ENCODE measurements around the gene REG1B.

The REG1B gene, protein sequence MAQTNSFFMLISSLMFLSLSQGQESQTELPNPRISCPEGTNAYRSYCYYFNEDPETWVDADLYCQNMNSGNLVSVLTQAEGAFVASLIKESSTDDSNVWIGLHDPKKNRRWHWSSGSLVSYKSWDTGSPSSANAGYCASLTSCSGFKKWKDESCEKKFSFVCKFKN

DNA sequence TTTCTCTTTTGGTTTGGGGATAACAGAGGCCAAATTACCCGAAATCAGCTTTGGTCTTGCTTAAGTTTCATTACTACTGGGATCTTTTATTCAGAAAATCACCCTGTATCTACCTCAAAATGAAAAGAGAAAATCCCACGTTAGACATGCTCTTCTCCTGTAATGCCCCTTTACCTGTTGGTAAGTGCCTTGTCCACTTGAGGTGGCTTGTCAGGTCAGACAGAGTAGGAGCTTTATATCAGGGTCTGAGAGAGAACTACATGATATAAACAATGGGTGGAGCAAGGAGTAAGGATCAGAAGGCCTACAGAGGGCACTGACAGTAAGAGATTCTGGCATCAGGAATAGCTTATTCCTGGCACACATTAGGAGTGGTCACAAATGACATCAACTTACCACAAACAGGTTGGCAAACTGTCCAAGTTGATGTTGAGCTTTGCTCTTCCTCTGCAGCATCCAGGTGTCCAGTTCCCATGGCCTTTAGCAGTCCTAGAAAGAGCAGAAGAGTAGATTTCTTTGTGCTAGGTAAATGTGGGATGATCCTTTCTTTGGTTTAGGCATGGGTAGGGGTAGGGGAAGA, at the start of gene REG1B:
Gene REG1B (minus strand): TSS at position 209 of the 580 bp plus-strand sequence. CDS start 381 bp downstream, outside the sequence.
- no peak for DNase-seq (ENCODE audit: low spot score)

DNA sequence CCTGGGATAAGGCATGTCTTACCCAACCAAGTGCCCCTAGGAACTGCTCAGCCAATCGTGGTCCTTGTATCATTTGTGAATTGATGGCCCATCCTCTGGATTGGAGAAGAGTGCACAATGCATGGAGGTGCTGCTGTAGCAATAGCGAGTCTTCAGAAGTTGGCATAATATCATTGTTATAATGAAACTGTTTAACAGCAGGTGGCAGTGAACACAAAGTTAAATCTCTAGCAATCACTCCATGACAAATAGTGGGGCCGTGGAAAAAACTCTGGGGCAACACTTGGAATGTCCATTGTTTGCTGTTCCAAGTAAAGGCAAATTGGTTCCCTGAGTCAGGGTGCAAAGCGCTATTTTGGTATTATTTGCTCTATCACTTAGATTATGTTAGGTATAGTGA, 43.9 kb upstream of the REG1B start:
- no peak for DNase-seq (ENCODE audit: low spot score)

DNA sequence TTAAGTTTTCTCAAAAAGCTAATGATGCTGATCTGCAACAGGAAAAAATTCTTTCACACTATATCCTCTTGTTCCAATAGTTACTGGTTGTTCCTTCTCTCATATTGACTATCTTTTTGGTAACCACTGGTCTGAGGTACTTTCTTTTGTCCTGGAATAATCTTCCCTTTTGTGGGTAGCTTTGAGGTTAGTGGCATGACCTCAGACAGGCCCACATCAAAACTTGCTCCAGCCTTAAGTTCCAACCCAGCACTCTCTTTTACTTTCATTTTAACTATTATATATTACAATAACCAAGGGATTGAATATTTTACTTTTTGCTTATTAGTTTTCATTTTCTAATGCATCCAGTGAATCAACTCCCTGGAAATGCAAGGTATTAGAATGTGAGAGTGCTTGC, 42.0 kb upstream of the REG1B start:
- DNase-seq (ENCODE audit: low spot score) = no peak

GRCh38 chr2:79129260-79129659, 41.5 kb upstream of the REG1B start:
- DNase-seq (ENCODE audit: low spot score) = no peak

GRCh38 chr2:79128406-79128805, 40.6 kb upstream of the REG1B start:
- DNase-seq (ENCODE audit: low spot score) = no peak

GRCh38 chr2:79125721-79125985, 37.9 kb upstream of the REG1B start:
- no peak for DNase-seq (ENCODE audit: low spot score)

GRCh38 chr2:79124907-79125720, 37.3 kb upstream of the REG1B start:
- no peak for DNase-seq (ENCODE audit: low spot score)

GRCh38 chr2:79122676-79123075, 34.9 kb upstream of the REG1B start:
- DNase-seq (ENCODE audit: low spot score) = no peak

DNA sequence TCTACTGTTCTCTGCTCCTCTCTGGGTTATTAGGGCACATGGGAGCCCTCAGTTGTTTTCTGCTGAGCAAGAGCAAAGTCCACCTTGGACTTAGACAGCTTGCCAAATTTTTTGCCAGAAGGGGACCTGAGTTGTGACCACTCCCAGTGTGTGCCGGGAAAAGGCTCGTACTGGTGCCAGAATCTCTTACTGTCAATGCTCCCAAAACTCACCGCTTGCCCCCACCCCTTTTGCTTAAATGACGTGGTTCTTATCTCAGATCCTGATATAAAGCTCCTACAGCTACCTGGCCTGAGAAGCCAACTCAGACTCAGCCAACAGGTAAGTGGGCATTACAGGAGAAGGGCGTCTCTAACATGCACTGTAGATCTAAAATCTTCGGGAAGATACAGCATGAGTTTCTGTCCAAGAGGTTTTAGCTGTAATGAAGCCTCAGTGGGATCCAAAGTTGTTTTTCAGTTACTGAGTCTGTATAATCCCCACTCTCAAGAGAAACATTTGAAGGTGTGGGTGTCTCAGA, 32.5 kb upstream of the REG1B start, which contains the start of gene REG1A:
Gene REG1A (plus strand): TSS at position 295 of the 520 bp plus-strand sequence. CDS start 374 bp downstream, outside the sequence.
- DNase-seq (ENCODE audit: low spot score) = no peak

DNA sequence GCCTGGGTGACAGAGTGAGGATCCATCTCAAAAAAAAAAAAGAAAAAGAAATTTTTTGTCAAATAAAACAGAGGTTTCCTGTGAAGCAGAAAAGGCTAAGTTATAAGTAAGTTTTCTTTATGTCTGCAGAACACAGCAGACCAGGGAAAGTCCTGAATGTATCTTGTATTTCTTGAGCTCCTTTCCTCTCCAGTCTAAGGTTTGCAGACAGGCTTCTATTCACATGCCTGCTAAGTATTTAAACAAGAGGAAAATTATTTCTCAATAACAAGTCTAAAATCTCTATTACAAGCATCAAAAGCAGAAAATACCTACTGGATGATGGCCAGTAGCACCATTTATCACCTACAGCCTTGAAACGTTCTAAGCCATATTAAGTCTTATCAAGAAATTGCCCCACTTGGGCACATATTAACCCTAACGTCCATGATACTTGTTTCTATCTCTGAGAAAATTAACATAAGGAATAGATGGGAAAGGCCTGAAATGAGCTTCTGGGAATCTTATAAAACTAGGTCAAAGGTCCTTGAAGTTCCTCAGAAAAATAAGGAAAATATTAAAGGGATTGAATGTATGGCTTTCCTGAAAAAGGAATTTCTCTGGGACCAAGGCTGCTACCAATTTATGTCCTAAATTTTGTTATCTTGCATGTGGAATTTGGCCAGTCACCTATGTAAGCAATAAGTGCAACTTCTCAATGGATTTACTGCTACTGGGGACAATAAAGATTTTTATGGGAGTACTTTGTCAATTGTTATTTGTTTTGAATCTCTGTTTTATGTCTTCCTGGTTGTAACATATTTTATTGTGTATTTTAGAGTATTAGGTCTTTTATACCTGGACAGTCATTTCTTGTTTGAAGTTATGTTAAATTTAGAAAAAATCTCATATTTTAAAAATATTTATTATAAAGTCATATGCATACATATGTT, 29.5 kb upstream of the REG1B start:
- no peak for DNase-seq (ENCODE audit: low spot score)

GRCh38 chr2:79114797-79115494, 27.2 kb upstream of the REG1B start:
- DNase-seq (ENCODE audit: low spot score) = no peak

DNA sequence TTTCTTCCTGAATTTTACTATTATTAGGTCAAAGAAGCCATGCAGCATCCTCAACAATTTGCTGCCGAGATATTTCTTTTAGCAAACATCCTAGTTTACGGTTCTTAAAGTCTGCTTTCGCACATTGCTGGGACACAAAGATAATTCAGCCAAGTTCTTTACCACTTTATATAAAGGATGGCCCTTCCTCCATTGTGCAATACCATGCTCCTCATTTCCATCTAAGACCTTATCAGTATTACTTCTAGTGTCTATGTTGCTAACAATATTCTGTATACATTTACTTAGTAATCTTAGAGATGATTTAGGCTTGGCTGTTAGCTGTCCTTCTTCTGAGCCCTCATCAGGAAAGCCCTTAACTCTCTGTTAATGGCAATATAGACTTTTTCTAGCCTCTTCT, 24.5 kb upstream of the REG1B start:
- DNase-seq (ENCODE audit: low spot score) = no peak

DNA sequence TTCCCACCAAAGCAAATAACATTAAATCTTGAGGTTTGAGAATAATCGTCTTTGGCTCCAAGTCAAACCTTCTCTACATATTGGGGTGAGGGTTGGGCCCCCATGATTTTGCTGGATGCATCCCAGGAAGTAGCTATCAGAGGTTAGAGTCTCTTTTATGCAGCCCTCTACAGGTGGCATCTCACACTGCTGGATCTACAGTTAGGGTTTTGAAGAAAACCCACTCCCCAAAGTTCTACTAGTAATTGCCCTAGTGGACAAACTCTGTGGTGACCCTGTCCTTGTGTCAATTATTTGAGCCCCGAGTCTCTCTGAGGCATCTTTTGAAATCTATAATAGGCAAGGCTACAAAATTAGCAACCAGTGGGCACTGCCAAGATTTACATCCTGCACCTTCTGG, 17.5 kb upstream of the REG1B start:
- DNase-seq (ENCODE audit: low spot score) = no peak

- DNase-seq (ENCODE audit: low spot score) = no peak
Measured at GRCh38 chr2:79103214-79103613, 15.4 kb upstream of the REG1B start.

GRCh38 chr2:79101024-79101423, 13.2 kb upstream of the REG1B start:
- DNase-seq (ENCODE audit: low spot score) = no peak

- no peak for DNase-seq (ENCODE audit: low spot score)
Measured at GRCh38 chr2:79100285-79100684, 12.5 kb upstream of the REG1B start.

DNA sequence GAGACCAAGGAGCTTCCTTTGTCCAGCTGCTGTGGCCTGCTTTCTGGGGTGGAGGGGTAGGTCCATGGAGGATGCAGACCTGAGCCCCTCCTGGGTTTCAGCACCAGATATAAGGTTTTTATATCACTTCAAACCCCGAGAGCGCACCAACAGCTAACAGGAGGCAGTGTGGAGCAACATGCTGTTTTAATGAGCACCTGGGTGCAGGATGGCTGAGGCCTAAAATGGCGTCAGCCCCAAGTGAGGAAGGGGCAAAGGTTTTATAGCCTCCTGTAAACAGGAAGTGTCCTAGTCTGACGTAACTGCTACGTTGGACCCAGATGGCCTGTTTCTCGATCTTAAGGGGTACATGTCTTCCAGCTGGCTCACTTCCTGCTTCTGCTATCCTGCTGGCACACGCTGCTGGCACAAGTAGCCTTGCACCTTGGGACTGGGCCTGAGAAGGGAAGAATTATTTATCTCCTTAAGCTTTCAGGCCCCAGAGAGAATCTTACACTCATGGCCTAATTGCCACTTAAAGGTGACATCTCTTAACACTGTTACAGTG, 11.4 kb upstream of the REG1B start:
- no peak for DNase-seq (ENCODE audit: low spot score)

- DNase-seq (ENCODE audit: low spot score) = no peak
Measured at GRCh38 chr2:79097843-79098242, 10.1 kb upstream of the REG1B start.

DNA sequence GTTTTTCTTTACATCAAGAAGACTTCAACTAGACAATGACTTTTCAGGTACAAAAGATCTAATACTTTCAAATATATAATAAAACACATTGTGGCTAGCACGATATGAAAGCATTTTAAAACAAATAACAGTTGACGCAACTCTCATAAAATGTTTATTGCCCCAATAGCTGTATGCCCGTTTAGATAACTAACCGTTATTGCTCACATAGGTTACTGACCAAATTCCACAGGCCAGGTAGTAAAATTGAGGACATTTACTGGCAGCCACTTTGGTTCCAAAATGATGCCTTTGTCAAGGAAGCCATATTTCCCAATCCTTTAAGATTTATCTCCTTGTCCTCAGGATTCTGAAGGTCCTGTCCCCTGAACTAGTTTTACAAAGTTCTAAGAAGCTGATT, 2.9 kb upstream of the REG1B start:
- DNase-seq (ENCODE audit: low spot score) = no peak

- DNase-seq (ENCODE audit: low spot score) = no peak
Measured at GRCh38 chr2:79086255-79086654, 1.5 kb downstream of the REG1B start.

- no peak for DNase-seq (ENCODE audit: low spot score)
Measured at GRCh38 chr2:79085382-79085781, 2.4 kb downstream of the REG1B start.
